ENCODE results near the gene YKT6.

DNA sequence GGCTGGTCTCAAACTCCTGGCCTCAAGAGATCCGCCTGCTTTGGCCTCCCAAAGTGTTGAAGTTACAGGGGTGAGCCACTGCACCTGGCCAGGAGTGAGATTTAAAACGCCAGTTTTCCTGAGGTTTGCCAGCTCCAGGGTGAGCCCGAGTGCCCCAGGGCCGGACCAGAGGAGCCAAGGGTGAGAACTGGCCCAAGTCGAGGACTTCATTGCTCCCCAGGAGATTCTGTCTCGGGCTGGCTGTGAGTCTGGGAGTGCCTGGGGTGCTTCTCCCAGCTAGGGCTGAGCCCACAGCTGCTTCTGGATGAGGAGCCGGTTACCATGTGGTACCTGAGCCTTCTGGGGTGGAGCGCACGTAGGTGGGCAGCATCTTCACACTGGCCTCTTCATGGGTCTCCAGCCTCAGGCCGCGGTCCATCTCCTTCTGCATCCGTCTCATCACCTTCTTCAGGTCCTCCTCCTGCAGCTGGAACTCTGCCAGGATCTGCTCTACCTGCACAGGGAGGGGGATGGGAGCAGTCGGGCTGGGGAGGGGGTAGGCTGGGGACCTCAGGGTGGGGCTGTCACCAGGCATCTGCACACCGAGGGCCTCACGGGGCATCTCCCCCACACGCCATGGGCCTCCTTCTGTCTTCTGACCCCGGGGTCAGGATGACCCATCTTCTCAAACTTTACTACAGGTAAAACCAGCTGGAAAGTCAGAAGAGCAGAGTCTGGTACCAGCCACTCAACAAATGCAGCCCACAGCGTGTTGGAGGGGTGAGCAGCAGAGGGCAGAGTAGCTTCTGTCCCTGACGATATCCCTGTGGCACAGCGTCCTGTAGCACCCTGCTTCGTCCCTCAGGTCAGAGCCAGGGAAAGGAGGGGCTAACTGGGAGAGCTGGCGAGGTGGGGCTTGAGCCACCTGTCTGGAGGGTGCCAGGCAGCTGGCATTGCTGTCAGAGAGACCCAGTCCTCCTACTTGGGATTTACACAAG lies 47.5 kb upstream of the YKT6 start:
- no peak for TF ChIP-seq POLR2A (IDR thresholded peaks at IDR 0.05)
- TF ChIP-seq, protein P1, sequence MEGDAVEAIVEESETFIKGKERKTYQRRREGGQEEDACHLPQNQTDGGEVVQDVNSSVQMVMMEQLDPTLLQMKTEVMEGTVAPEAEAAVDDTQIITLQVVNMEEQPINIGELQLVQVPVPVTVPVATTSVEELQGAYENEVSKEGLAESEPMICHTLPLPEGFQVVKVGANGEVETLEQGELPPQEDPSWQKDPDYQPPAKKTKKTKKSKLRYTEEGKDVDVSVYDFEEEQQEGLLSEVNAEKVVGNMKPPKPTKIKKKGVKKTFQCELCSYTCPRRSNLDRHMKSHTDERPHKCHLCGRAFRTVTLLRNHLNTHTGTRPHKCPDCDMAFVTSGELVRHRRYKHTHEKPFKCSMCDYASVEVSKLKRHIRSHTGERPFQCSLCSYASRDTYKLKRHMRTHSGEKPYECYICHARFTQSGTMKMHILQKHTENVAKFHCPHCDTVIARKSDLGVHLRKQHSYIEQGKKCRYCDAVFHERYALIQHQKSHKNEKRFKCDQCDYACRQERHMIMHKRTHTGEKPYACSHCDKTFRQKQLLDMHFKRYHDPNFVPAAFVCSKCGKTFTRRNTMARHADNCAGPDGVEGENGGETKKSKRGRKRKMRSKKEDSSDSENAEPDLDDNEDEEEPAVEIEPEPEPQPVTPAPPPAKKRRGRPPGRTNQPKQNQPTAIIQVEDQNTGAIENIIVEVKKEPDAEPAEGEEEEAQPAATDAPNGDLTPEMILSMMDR (IDR thresholded peaks at IDR 0.05): peak in 2 of 12 donors; percentile 4 to 12
